Endodermal cell (in vitro differentiated cells): ENCODE results near the gene HPSE2. TPM values are rescaled to one million over a fixed set of nuclear protein-coding genes. Genes with fewer than 3 reads are reported as not detected.

Experiments
- DNase-seq: peaks from one replicate; pipeline ENCODE4 v3.0.0-alpha.2; 2017
- H3K27ac ChIP-seq: 2 replicates; pipeline ENCODE4 v1.5.1; 2013; ENCODE audit warnings: mild to moderate bottlenecking, low read depth, low read length, moderate library complexity
- H3K27me3 ChIP-seq: 2 replicates; pipeline ENCODE4 v1.6.1; 2013; ENCODE audit warnings: mild to moderate bottlenecking, low read length, moderate library complexity; ENCODE audit not compliant: insufficient read depth, control insufficient read depth, poor library complexity, severe bottlenecking
- H3K36me3 ChIP-seq: 2 replicates; pipeline ENCODE4 v1.7.0; 2013; ENCODE audit warnings: mild to moderate bottlenecking, low read length, moderate library complexity; ENCODE audit not compliant: control insufficient read depth, insufficient read depth
- H3K4me1 ChIP-seq: one replicate; pipeline ENCODE4 v1.7.0; 2013; ENCODE audit warnings: low read length; ENCODE audit not compliant: control insufficient read depth, insufficient read depth
- H3K4me3 ChIP-seq: 2 replicates; pipeline ENCODE4 v1.5.1; 2013; ENCODE audit warnings: mild to moderate bottlenecking, low read length, moderate library complexity
- H3K9ac ChIP-seq: 2 replicates; pipeline ENCODE4 v1.6.1; 2013; ENCODE audit warnings: mild to moderate bottlenecking, low read length, moderate library complexity; ENCODE audit not compliant: poor library complexity, severe bottlenecking; ENCODE audit errors: extremely low read depth
- H3K9me3 ChIP-seq: 2 replicates; pipeline ENCODE4 v1.6.1; 2013; ENCODE audit warnings: mild to moderate bottlenecking, low read length, moderate library complexity; ENCODE audit not compliant: control insufficient read depth
- H3K27ac Mint-ChIP-seq: 2 replicates; pipeline ENCODE4 v1.8.0; 2020; ENCODE audit warnings: mixed read lengths
- H3K27me3 Mint-ChIP-seq: 2 replicates; pipeline ENCODE4 v1.8.0; 2021; ENCODE audit warnings: mild to moderate bottlenecking, mixed read lengths; ENCODE audit not compliant: insufficient read depth
- H3K36me3 Mint-ChIP-seq: 2 replicates; pipeline ENCODE4 v1.8.0; 2020; ENCODE audit warnings: low read depth, mixed read lengths
- H3K4me1 Mint-ChIP-seq: 2 replicates; pipeline ENCODE4 v1.8.0; 2020; ENCODE audit warnings: mixed read lengths
- H3K4me3 Mint-ChIP-seq: 2 replicates; pipeline ENCODE4 v1.8.0; 2020; ENCODE audit warnings: mild to moderate bottlenecking, moderate library complexity, mixed read lengths
- H3K9me3 Mint-ChIP-seq: 2 replicates; pipeline ENCODE4 v1.8.0; 2020; ENCODE audit warnings: mild to moderate bottlenecking, mixed read lengths
- WGBS, 2 experiments: methylation state at CpG; one replicate each; pipeline versions ENCODE4 v1.1.5 to v1.1.7; 2013; ENCODE audit warnings: missing lambda C conversion rate in 2 of 2, mixed read lengths in 1 of 2; ENCODE audit not compliant: insufficient coverage in 1 of 2, insufficient read length in 1 of 2; 5-methylcytosine and 5-hydroxymethylcytosine counted together
- total RNA-seq, 2 donors: library from RNA; stranded (reverse); fragmentation: NEBNext Ultra II Directional in 1 of 2; extraction: Animal tissue kit (Norgen Biotek cat#: 25700) in 1 of 2; gene quantifications; 2 replicates in 1 of 2; 3 replicates in 1 of 2; pipeline ENCODE4 v1.2.1, GENCODE V29; 2021
- TF ChIP-seq, protein P1 (sequence below): fragments of 200-600 bp; sonication (generic); conservative IDR thresholded peaks from 2 replicates; pipeline ENCODE4 v1.5.0; 2021; ENCODE audit warnings: antibody characterized with exemption, mild to moderate bottlenecking

The HPSE2 gene
- total RNA-seq, 2 donors from 2014 or later, result 0.07 to 0.11 TPM

DNA sequence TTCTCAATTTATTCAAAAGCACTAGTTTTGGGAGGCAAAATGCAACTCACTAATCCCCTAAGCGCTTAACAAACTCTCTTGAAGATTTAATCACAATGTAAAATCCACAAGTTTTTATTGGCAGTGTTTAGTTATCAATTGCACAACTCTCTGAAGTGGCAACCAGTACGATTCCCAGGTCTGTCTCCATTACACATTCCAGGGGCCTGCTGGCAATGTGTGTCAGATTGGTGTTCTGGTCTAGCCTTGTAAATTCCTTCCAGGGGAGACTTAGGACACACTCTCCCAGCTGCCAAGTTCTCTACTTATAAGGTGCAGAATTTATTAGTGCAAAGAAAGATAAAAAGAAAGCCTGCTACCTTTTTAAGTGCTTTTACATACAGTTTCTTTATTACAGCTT is 624.2 kb downstream of the HPSE2 start:
- no peak overlapping the region for H3K4me3 ChIP-seq
- Mint-ChIP-seq H3K9me3 (no peaks in the 10 kb centered on the region), H3K4me1 (peaks cover 5% of the 10 kb centered on the region), H3K27ac (no peak overlapping the region), H3K27me3 (no peaks in the 10 kb centered on the region), H3K4me3 (no peak overlapping the region), H3K36me3 (no peaks in the 10 kb centered on the region)
- TF ChIP-seq, protein P1, sequence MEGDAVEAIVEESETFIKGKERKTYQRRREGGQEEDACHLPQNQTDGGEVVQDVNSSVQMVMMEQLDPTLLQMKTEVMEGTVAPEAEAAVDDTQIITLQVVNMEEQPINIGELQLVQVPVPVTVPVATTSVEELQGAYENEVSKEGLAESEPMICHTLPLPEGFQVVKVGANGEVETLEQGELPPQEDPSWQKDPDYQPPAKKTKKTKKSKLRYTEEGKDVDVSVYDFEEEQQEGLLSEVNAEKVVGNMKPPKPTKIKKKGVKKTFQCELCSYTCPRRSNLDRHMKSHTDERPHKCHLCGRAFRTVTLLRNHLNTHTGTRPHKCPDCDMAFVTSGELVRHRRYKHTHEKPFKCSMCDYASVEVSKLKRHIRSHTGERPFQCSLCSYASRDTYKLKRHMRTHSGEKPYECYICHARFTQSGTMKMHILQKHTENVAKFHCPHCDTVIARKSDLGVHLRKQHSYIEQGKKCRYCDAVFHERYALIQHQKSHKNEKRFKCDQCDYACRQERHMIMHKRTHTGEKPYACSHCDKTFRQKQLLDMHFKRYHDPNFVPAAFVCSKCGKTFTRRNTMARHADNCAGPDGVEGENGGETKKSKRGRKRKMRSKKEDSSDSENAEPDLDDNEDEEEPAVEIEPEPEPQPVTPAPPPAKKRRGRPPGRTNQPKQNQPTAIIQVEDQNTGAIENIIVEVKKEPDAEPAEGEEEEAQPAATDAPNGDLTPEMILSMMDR, result no peak
- H3K9me3 ChIP-seq, result no peaks in the 10 kb centered on the region
- H3K36me3 ChIP-seq, result no peaks in the 10 kb centered on the region
- 100% methylated on average over 2 of the region's 2 CpGs; no CpG with 5 or more reads in 1 of the 2 experiments for whole genome bisulfite sequencing, 2 experiments
- no peaks in the 10 kb centered on the region for H3K4me1 ChIP-seq
- no peaks in the 10 kb centered on the region for H3K27me3 ChIP-seq
- no peak overlapping the region for H3K27ac ChIP-seq
- no peak for DNase-seq
- H3K9ac ChIP-seq, result no peak overlapping the region

DNA sequence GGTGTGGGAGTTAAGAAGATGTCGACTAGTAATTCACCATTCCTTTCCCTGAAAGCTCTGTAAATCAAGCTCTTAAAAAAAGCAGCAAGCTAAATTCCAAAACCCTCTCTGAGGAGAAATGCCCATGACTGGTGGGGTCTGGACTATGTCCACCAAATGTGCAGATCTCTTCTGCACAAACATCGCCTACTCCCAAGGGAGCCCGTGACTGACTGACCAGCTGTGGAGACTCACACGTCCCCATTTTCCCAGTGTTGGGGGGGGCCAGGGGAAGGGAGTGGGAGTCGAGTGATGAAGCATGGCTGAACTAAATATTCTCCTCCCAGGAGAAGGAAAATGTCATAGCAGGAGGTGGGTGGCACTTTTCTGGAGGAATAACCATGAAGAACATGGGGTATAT is 624.8 kb downstream of the HPSE2 start:
- H3K27me3 Mint-ChIP-seq, result no peaks in the 10 kb centered on the region
- Histone ChIP-seq H3K36me3 (no peaks in the 10 kb centered on the region), H3K9me3 (no peaks in the 10 kb centered on the region), H3K4me1 (no peaks in the 10 kb centered on the region), H3K27me3 (no peaks in the 10 kb centered on the region), H3K9ac (no peak overlapping the region), H3K27ac (peak overlapping the region; percentile 6), H3K4me3 (no peak overlapping the region)
- H3K4me3 Mint-ChIP-seq, result no peak overlapping the region
- no peak overlapping the region for H3K27ac Mint-ChIP-seq
- WGBS, 2 experiments, result 90 to 100% methylated on average over 2 to 5 of the region's 5 CpGs
- no peaks in the 10 kb centered on the region for H3K9me3 Mint-ChIP-seq
- no peaks in the 10 kb centered on the region for H3K36me3 Mint-ChIP-seq
- TF ChIP-seq, protein P1, result no peak
- DNase-seq, result no peak
- peaks cover 5% of the 10 kb centered on the region for H3K4me1 Mint-ChIP-seq

DNA sequence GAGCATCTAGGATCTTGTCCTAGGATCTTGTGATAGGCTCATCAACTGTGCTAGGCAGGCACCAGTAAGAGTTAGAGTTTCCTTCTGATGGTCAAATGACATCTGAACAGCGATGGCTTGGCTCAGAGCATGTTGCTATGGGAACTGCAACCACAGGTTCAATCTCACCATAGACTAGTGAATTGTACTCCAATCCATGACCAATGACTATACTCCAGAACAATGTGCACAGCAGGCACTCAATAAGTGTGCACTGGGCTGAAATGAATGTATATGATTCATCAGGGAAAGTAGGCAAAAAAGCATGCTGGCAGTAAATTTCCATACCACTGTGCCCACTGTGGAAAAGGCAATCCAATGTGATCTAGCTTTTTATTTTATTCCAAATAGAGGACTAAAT is 625.4 kb downstream of the HPSE2 start:
- no peaks in the 10 kb centered on the region for H3K36me3 ChIP-seq
- no peaks in the 10 kb centered on the region for H3K36me3 Mint-ChIP-seq
- H3K9me3 ChIP-seq, result no peaks in the 10 kb centered on the region
- TF ChIP-seq, protein P1, result no peak
- H3K27me3 Mint-ChIP-seq, result no peaks in the 10 kb centered on the region
- peak overlapping the region; percentile 6 for H3K27ac ChIP-seq
- no peak overlapping the region for H3K4me3 Mint-ChIP-seq
- H3K4me3 ChIP-seq, result no peak overlapping the region
- no peaks in the 10 kb centered on the region for H3K4me1 ChIP-seq
- H3K27ac Mint-ChIP-seq, result no peak overlapping the region
- no peak overlapping the region for H3K9ac ChIP-seq
- WGBS, 2 experiments, result 86 to 100% methylated on average over 1 of the region's 1 CpG
- no peaks in the 10 kb centered on the region for H3K27me3 ChIP-seq
- DNase-seq, result no peak
- H3K4me1 Mint-ChIP-seq, result peaks cover 5% of the 10 kb centered on the region
- no peaks in the 10 kb centered on the region for H3K9me3 Mint-ChIP-seq
